ENCODE results near the gene LDLRAD3.
"Not testable (repeated sequence)": the region's sequence is repeated elsewhere in the genome, so short reads cannot be mapped to it uniquely, and the experiment has no call there.

The LDLRAD3 gene

DNA sequence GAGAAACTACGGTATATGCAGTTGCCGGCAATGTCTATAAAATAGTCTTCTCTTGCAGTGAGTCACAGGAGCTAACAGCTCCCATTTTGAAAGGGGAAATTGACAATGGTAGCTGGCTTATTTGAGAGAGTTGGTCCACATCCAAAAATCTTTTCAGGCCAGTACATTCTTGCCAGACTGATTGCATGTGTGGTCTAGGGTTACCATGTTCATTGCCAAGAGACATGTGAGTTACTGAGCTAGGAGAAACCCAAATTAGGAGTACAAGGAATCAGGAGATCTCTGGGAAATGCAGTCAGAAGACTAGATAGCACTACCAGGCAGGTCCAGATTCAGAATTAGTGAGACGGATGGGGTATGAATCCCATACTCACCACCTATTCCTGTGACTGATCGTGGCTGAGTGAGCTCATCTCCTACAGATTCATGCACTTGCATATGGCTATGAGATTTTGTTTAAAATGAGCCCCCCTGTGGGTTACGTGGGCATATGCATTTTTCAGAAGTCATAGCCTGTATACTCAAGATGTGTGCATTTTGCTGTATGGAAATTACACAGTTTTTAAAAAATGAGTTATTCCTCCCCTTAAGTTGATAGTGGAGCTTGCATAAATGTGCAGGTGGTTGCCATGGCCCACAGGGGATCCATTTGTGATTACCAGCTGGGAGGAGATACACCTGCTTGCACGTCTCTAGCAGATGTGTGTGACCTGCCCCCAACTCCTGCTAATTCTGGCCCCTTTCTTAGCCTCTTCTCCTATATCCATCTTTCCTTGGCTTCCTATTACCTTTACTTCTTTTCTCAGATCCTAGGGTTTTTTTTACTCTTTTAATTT, 242.7 kb downstream of the LDLRAD3 start:
- DNase-seq: no peak

DNA sequence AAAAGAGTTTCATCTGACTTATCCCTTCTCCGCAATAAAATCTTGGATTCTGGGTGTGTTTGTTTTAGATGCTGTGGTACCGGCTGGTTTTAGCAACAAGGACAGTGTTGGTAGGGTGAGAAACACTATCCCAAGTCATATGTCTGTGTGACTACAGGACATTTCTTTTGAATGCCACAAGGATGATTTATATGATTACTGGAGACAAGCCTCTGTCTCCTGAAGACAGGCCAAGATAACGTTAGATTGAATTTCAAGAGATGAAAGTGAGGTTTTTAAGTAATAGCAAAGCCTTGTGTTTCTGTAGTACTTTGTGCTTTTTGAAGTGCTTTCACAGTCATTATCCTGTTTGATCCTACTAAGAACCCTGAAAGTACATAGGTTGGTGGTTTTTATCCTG, 243.8 kb downstream of the LDLRAD3 start:
- no peak for DNase-seq

DNA sequence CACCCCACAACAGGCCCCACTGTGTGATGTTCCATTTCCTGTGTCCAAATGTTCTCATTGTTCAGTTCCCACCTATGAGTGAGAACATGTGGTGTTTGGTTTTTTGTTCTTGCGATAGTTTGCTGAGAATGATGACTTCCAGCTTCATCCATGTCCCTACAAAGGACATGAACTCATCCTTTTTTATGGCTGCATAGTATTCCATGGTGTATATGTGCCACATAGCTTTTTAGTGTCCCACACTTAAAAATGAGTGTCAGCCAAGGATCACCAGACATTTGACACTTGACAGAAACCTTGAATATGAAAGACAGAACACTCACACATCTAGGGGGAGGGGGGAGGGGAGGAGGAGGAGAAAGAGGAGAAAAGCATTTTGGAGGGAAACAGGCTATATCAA, 245.9 kb downstream of the LDLRAD3 start:
- not testable (repeated sequence) for DNase-seq

DNA sequence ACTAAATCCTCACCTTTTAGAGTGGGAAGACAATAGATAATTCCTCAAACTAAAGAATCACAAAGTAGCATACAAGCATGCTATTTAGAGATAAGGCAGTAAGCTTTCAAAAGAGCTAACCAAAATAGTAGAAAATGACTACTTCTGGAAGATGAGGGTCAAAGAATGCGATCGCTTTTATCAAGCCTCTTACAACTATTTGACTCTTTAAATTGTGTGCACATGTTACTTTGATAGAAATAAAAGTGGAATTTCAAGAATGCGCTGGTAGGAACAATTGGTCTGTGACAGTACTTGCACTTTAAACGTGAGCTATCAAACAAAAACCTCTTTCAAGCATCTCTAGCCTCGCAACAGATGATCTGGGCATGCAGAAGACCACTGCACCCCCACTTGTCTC, 248.1 kb downstream of the LDLRAD3 start:
- DNase-seq: no peak

DNA sequence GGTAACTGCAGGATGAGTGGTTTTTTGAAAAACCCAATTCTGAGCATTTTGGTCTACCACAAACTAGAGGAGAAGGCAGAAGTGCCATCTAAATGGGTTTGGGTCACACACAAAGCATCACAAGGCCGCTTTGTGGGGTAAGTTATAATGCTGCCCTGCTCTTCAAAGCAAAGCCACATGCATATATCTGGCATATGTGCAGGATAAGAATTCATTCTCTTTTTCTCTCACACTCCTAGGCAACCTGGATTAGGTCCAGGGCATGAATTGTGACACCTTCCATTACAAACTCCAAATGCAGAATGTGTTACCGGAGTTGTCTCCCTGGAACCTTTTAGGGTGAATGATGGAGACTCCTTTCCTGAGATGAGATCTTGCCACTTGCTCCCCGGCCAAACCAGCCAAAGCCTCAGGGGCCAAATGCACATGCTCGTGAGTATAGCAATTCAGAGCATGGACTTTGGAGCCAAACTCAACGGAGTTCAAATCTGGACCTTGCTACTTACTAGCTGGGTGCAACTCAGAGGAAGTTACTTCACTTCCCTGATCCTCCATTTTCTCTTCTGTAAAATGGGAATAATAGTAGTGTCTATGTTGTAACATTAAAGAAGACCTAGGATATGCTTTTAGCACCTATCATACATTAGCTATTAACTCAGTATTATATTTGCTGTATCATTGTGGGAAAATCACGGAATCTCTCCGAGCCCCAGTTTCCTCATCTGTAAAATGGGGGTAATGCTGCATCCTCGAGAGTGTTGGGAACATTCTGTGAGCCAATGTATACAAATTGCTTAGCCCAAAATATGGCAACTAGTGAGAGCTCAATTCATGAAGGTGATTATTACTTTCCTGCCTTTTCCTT, 248.8 kb downstream of the LDLRAD3 start:
- DNase-seq: no peak

DNA sequence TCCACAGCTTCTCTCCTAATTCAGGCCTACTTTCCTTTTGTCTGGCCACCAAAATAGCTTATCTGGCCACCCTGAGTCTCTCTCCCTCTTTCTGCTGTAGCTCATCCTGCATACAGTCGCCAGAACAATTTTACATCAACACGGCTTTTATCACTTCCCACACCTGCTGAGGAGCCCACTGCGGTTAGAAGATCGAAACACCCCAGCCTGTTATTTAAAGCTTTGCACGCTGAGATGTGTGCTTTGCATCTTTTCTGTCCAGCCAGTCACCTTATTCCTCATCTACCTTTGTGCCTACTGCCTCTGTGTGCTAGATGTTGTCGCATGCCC, 249.4 kb downstream of the LDLRAD3 start:
- no peak for DNase-seq

DNA sequence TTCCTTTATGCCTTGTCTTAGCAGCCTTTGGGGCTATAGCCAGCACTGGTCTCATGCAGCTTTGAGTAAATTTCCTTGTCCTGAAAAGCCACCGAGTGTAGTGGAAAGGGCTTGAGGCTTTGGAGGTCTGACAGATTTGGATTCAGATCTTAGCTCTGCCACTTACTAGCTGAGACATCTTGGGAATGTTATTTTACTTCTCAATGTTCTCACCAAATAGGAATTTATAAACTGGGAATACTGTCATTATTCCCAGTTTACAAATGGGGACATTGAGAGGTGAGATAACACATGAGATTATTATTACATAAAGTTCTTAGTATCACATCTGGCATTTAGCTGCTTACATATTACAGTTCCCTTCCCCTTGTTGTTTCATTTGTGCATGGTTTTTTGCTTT, 249.9 kb downstream of the LDLRAD3 start:
- DNase-seq: no peak

DNA sequence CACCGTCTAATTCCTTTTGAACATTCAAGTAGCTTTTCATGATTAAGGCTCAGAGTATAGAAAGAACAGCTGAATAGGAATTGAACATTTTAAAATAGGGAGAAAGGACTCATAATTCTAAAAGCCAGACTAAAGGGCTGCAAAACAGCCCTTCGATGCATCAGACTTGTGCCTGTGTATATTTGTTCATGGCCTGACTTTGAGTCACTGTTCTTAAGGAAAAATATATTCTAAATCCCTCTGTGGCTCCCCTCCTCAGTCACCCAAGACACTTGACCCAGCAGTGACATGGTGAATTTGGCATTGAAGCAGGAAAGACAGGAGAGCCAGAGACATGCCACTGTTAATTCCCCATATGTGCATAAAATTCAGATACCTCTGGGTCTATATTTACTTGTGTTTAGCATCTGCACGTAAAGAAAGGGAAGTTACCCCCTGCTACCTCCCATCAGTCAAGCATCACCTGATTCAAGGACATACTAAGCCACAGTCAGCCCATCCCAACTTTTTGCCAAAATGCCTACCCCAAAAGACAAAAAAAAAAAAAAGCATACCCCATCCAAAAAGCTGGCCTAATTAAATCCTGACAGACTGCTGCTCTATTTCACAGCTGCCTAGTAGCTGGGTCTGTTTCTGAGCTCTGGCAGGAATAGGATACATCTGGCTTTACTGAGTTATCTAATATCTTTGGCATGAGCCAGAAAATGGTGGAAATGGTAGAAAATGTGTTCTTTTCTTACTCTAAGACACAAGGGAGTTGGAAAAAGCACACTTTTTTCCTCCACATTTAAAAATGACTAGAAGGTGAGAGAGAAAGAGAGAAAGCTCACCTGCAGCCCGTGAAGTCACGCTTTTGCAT, 251.9 kb downstream of the LDLRAD3 start:
- DNase-seq: no peak

DNA sequence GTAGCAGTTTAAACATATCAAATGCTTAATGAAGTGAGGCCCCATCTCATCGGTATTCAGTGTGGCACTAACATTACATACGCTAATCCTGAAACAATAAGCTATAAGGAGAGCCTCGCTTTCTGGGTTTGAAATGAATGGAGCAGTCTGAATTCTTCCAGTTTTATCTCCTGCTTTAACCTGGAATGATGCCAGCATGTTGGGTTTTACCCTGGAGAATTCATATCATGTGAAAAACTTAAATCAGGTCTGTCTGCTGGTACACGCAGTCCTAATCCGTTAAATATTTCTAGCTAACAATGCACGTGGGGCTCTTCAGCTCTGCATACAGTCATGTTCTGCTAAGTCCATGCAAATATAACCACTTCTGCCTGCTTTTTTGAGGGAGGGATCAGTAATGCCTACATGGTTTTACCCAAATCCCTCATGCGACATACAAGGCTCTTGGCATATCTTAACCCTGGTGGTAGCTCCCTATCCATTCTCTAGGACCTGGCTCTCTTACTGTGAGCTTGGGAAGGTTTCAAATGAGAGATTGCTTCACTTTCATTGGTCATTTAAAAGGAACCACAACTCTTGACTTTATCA, 252.6 kb downstream of the LDLRAD3 start:
- DNase-seq: no peak

DNA sequence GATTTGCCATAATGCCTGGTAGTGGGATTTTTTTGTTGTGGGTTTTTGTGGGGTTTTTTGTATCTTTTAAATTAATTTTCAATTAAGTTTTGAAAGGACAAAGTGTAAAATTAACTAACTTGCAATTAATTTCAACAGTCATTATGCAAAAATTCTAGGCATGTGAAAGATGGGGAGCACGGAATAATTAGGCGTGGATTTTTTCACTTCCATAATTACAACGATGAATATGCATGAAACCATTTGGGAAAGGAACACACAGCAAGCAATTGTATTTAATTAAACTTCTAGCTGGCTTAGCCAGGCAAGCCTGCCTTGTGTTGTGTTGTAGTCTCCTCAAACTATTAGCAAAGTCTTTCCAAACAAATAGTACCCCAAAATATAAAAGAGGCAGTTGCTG, 257.5 kb downstream of the LDLRAD3 start:
- DNase-seq: no peak

DNA sequence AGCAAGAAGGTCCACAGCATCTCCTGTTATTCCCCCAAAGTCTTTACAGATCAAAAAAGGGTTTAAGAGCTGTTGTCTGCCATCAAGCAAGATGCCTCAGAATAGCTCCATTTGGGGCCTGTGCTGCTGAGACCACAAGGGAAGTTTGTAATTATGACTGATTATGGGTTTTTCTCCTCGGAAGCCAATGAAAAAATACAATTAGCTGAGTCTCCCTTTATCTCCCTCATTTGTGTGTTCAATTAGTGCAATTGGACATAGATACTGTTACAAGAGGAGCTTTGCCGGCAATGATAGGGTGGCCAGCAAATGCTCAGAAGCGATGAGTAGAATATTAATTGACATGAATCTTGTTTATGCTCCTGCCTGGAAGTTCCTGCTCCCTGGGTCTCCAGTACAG, 261.7 kb downstream of the LDLRAD3 start:
- DNase-seq: no peak

DNA sequence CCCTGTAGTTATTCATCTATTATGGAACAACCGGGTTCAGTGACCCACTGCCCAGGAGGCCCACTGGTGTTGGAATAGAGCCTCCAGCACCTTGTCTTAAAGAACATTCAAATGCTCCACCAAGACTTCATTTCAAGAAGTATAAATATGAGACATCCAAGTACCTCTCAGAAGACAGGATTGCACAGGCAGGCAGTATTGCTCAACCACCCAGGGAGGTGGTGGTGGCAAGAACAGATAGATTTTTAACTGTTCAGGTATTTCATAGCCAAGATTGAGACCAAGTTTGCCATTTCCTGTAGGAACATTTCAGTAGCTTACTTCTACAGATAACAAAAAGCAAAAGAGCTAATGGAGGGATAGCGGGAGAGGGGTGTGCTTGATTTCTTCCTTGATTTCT, 266.7 kb downstream of the LDLRAD3 start:
- DNase-seq: no peak

DNA sequence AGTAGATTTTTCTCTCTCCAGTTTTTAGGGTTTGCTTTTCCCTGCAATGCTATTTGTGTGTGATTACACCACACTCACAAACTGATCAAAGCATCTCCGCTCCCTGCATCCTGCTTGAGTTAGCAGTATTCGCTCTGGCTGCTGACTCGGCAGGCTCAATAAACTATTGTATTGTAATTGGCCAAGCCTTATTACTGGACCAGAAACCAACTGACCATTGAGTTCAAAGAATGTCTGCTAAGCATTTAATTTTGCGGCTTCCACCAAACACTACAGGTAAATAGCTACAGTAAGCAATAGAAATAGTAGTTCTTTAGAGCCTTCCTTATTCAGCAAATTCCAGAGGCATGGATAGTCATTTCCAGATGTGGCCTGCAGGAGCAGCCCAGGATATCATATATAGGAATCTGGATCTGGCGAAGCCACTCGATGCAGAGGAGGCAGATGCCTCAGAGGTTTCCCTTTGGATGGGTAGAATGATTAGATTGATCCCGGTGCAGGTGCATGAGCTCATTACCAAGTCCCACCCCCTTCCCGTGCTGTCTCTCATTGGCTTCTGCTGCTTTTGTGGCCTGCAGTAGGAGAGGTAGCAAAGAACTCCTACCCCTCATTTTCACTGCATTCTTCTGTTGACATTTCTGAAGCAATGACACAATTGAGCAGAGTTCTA, 268.0 kb downstream of the LDLRAD3 start:
- DNase-seq: no peak

DNA sequence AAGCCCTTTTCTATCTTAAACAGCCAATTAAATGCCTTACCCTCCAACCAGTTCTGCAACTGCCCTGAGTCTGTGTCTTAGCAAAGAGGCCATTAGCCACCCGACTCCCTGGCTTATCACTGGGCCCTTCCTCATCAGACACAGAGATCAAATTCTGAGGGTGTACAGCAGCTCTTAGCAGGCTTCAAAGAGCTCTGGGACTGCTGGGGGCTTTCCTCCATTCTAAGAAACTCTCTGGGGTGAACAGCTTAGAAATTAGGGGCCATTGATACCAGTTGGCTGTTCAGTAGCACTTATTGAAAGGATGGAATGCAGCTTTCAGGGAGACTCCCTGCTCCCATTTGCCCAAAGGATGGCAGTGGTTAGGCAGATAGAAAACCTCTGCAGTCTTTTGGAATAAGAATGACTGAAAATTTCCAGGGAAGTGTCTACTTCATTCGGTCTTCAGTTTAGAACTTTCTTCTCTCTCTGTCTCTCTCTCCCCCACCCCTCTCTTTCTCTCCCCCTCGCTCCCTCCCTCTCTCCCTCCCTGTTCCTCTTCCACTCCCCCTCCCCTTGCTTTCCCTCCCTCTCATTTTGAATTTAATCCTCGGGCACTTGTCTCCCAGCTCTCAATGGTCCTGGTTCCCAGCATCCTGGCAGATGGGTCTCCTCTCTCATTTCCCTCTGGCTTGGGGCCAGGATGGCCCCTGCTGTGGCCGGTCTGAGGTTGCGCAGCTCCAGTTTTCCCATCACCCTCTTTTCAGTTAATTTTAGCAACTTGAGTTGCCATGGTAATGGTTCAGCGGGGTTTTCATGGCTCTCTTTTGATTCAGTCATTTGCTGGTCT, 268.9 kb downstream of the LDLRAD3 start:
- no peak for DNase-seq

DNA sequence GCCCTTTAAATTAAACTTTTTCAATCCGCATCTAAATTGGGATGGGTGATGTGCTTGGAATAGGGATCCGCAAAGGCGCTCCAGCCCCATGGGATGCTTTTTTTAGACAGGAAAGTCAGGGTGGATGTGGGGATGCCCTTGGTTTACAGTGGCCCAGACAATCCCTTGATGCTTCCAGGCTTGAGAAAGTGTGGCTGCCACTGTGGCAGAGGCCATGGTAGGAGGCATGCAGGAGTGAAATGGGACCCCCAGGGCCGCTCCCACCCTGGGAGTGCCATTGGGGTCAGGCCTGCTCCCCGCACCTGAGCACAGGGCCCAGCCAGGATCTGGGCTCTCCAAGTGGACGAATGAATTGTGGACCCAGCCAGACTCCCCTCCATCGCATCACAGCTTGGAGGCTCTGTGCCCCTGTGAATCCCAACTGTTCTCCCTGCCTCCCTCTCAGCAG, 269.6 kb downstream of the LDLRAD3 start:
- no peak for DNase-seq

DNA sequence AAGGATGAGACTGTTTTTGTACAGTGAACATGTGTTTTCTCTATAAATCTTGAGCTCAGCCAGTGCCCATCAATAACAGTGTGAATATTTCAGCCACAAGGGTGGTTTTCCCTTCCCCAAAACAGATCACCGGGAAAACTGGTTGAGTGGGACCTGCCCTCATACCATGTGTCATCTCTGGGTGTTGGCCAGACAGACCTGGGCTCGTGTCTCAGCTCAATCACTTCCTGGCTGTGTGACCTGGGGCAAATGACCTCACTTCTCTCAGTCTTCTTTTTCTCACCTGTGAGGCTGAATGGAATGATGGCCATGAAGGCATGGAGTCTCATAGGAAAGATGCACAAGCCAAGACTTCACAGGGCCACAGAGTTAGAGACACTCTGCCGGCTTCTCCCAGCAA, 270.6 kb downstream of the LDLRAD3 start:
- no peak for DNase-seq

DNA sequence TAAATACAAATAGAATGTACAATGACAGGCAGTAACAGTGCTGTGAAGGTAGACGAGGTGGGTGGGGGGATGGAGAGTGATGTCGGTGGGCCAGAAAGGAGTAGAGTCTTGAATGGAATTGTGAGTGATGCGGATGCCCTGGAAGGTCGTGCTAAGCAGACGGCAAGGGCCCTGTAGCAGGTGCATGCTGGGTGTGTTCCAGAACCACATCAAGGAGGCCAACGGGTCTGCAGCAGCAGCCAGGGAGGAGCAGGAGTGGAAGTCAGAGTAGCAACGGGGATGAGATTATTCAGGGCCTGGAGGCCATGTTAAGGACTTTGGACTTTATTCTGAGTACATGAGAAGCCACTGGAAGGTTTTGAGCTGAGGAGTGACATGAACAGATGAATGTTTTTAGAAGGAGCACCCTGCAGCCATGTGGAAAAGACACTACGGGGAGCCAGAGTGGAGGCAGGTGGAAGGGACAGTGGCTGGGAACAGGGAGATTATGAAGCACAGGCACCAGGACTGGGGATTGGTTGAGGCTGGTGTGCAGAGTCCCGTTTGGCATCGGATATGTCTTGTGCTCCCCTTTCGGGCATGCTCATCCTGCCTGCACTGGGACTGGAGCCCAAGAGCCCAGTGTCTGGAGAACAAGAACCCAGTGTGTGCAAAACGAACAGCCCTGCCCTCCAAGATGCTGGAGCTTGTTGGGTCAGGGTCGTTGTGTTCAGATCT, 271.3 kb downstream of the LDLRAD3 start:
- no peak for DNase-seq

DNA sequence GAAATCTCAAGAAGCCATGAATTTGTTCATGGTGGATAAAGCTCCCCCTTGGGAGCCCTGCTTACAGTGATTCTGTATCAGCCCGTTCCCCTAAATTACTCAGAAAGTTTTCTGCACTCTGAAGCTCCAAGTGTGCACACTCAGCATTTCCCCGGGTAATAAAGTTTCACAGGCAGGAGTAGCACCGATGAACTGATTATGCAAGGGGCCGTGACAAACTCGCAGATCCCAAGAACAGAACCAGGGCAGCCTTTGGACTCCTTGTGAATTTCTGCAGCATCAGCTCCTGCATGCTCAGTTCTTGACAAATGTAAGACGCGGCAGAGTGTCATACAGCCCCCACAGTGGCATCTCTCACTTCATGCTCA, 271.8 kb downstream of the LDLRAD3 start:
- DNase-seq: no peak

DNA sequence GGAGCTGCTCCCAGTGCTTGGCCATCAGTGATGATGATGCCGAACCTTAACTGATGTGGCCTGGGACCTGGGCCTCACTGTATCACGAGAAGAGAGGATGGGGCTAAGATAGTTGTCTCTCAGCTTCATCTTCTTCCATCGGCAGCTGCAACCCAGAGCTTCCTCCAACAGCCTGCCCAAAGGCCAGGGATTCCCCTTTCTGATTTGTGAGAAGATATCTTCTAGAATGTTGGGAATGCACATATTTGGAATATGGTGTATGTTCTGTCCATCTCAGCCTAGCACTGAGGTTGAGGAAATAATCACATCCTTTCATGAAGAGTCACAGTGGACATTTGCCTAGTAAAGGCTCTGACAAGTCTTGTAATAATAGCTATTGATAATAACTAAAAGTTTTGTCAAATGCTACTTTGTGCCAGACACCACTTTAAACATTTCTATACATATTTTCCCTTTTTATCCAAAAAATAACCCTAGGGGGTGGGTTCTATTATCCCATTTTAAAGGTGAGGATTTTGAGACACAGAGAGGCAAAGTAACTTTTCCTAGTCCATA, 272.3 kb downstream of the LDLRAD3 start:
- no peak for DNase-seq

DNA sequence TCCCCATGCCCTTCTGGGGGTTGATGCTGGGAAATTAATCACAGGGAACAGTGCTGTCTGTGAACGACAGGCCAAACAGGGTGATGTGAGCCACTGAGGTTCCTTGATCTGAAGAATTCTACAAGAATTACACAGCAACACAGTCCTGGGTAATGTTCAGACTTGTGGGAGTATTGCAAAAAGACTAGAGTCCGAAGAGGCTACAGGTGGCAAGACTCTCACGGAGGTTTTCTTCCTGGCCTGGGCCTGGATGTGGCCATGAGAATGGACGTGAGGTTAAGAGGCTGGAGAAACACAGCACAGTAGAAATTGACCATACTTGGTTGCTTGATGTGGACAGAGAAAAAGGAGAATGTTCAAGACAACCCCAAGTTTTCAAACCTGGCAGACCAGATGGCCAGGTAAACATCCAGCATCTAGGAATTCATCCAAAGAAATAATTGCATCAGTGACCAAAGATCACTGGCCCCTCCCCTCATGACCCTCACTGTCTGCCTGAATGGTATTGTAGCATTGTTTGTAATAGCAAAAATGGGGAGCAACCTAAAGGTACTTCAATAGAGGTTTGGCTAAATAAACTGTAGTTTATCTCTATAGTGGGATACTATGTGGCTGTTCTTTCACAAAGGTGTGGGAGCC, 274.5 kb downstream of the LDLRAD3 start:
- DNase-seq: no peak
